ENCODE results near the gene COL1A1. TPM values are rescaled to one million over a fixed set of nuclear protein-coding genes. Genes with fewer than 3 reads are reported as not detected.

COL1A1 gene
- total RNA-seq, 4 donors from 2014 or later, result 20.7 to 123 (median 41.5) TPM

GRCh38 chr17:50210240-50211225 is 9.1 kb upstream of the COL1A1 start:
- WGBS, result 13% methylated on average over 26 of the region's 26 CpGs
- H3K4me3 ChIP-seq, result peak overlapping the region; percentile 2 to 22 (median 10)
- peak overlapping the region; percentile 81 to 89 (median 86) for H3K27ac ChIP-seq (replicated peaks in 1 of 4)
- no peaks in the 10 kb centered on the region for H3K27me3 ChIP-seq
- no peak for DNase-seq (ENCODE audit: extremely low spot score)
- no peaks in the 10 kb centered on the region for H3K36me3 ChIP-seq
- no peaks in the 10 kb centered on the region for H3K9me3 ChIP-seq
- peaks cover 27 to 82% (median 60%) of the 10 kb centered on the region in 4 donors for H3K4me1 ChIP-seq
- intact Hi-C loops (cut with DNase I), result no loop called here
- no peak for TF ChIP-seq POLR2A (IDR thresholded peaks at IDR 0.05; ENCODE audit: low read depth)
- peak in 1 of 2 donors; percentile 54 for TF ChIP-seq POLR2AphosphoS5 (IDR thresholded peaks at IDR 0.05)
- TF ChIP-seq, protein P1, sequence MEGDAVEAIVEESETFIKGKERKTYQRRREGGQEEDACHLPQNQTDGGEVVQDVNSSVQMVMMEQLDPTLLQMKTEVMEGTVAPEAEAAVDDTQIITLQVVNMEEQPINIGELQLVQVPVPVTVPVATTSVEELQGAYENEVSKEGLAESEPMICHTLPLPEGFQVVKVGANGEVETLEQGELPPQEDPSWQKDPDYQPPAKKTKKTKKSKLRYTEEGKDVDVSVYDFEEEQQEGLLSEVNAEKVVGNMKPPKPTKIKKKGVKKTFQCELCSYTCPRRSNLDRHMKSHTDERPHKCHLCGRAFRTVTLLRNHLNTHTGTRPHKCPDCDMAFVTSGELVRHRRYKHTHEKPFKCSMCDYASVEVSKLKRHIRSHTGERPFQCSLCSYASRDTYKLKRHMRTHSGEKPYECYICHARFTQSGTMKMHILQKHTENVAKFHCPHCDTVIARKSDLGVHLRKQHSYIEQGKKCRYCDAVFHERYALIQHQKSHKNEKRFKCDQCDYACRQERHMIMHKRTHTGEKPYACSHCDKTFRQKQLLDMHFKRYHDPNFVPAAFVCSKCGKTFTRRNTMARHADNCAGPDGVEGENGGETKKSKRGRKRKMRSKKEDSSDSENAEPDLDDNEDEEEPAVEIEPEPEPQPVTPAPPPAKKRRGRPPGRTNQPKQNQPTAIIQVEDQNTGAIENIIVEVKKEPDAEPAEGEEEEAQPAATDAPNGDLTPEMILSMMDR (IDR thresholded peaks at IDR 0.05), result no peak
- no peak for TF ChIP-seq EP300 (IDR thresholded peaks at IDR 0.05)

- peak overlapping the region; percentile 81 to 89 (median 86) for H3K27ac ChIP-seq (replicated peaks in 1 of 4)
- no peak for TF ChIP-seq POLR2A (IDR thresholded peaks at IDR 0.05; ENCODE audit: low read depth)
- TF ChIP-seq POLR2AphosphoS5 (IDR thresholded peaks at IDR 0.05), result peak; percentile 84 to 90
- TF ChIP-seq, protein P1 (IDR thresholded peaks at IDR 0.05), result peak in 1 of 3 experiments; percentile 9
- no peak for TF ChIP-seq EP300 (IDR thresholded peaks at IDR 0.05)
- H3K4me3 ChIP-seq, result peak overlapping the region in 3 of 4 donors; percentile 2 to 22 (median 6)
- 29% methylated on average over 15 of the region's 16 CpGs for whole genome bisulfite sequencing
- H3K9me3 ChIP-seq, result no peaks in the 10 kb centered on the region
- H3K27me3 ChIP-seq, result no peaks in the 10 kb centered on the region
- peaks cover 25 to 85% (median 64%) of the 10 kb centered on the region in 4 donors for H3K4me1 ChIP-seq
- H3K36me3 ChIP-seq, result no peaks in the 10 kb centered on the region
- intact Hi-C loops (cut with DNase I), result no loop called here
- peak; percentile 97 for DNase-seq (ENCODE audit: extremely low spot score)
Observed at GRCh38 chr17:50209472-50210239, 8.2 kb upstream of the COL1A1 start.

GRCh38 chr17:50209133-50209471 is 7.7 kb upstream of the COL1A1 start:
- WGBS, result 74% methylated on average over 6 of the region's 6 CpGs

GRCh38 chr17:50208611-50209061 is 7.2 kb upstream of the COL1A1 start:
- no peaks in the 10 kb centered on the region for H3K9me3 ChIP-seq
- no peak overlapping the region for H3K4me3 ChIP-seq
- intact Hi-C loops (cut with DNase I), result no loop called here
- H3K4me1 ChIP-seq, result peaks cover 24 to 88% (median 67%) of the 10 kb centered on the region in 4 donors
- TF ChIP-seq EP300 (IDR thresholded peaks at IDR 0.05) (no peak), POLR2A (IDR thresholded peaks at IDR 0.05; ENCODE audit: low read depth) (no peak), POLR2AphosphoS5 (IDR thresholded peaks at IDR 0.05) (no peak)
- TF ChIP-seq, protein P1 (IDR thresholded peaks at IDR 0.05), result no peak
- peak overlapping the region; percentile 81 to 89 (median 86) for H3K27ac ChIP-seq (replicated peaks in 1 of 4)
- H3K27me3 ChIP-seq, result no peaks in the 10 kb centered on the region
- WGBS, result 85% methylated on average over 3 of the region's 3 CpGs
- no peak for DNase-seq (ENCODE audit: extremely low spot score)
- no peaks in the 10 kb centered on the region for H3K36me3 ChIP-seq

More at GRCh38 chr17:50209133-50209471, 7.7 kb upstream of the COL1A1 start:
- Histone ChIP-seq H3K9me3 (no peaks in the 10 kb centered on the region), H3K36me3 (no peaks in the 10 kb centered on the region), H3K27me3 (no peaks in the 10 kb centered on the region), H3K4me3 (no peak overlapping the region), H3K27ac (replicated peaks in 1 of 4) (peak overlapping the region; percentile 81 to 89 (median 86)), H3K4me1 (peaks cover 24 to 85% (median 65%) of the 10 kb centered on the region in 4 donors)
- TF ChIP-seq, protein P1 (IDR thresholded peaks at IDR 0.05), result no peak
- TF ChIP-seq EP300 (IDR thresholded peaks at IDR 0.05), result no peak
- no peak for TF ChIP-seq POLR2A (IDR thresholded peaks at IDR 0.05; ENCODE audit: low read depth)
- intact Hi-C loops (cut with DNase I), result no loop called here
- DNase-seq (ENCODE audit: extremely low spot score), result no peak

Measured in esophagus muscularis mucosa (tissue), 4 donors.